Right forelimb (tissue), 1 donor: ENCODE results near the gene ALDH3A1.

ENCODE experiments used
- DNase-seq: peaks from one replicate; pipeline ENCODE4 v3.0.0-alpha.2; 2018

The ALDH3A1 gene

GRCh38 chr17:19702217-19702641 lies 45.9 kb downstream of the ALDH3A1 start:
- no peak for DNase-seq
